GM19467 (cell line): ENCODE measurements around the gene SREBF2.

Experiments
- ATAC-seq: cut with Tn5 transposase; IDR thresholded peaks from one replicate; pipeline ENCODE4 v1.9.1; 2021; ENCODE audit warnings: mild to moderate bottlenecking, moderate library complexity; ENCODE audit not compliant: unreplicated experiment

The SREBF2 gene

DNA sequence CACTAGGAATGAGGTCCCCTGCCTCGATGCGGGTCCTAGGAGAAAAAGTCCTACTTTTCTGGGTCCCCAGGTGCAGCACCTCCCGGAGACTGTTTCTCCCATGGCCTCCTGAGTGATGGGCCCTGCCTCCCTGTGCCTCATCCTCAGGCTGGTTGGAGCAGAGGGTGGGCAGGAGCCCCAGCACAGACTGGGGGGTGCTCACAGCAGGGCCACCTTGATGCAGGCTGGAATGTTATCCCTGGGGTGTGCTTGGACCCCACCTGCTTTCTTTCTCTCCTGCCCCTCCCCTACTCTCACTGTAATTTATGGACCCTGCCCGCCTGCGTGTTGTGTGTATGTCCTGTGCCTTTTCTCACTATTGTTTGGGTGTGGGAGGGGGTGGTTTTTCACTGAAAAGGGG, 73.9 kb downstream of the SREBF2 start:
- no peak for ATAC-seq

DNA sequence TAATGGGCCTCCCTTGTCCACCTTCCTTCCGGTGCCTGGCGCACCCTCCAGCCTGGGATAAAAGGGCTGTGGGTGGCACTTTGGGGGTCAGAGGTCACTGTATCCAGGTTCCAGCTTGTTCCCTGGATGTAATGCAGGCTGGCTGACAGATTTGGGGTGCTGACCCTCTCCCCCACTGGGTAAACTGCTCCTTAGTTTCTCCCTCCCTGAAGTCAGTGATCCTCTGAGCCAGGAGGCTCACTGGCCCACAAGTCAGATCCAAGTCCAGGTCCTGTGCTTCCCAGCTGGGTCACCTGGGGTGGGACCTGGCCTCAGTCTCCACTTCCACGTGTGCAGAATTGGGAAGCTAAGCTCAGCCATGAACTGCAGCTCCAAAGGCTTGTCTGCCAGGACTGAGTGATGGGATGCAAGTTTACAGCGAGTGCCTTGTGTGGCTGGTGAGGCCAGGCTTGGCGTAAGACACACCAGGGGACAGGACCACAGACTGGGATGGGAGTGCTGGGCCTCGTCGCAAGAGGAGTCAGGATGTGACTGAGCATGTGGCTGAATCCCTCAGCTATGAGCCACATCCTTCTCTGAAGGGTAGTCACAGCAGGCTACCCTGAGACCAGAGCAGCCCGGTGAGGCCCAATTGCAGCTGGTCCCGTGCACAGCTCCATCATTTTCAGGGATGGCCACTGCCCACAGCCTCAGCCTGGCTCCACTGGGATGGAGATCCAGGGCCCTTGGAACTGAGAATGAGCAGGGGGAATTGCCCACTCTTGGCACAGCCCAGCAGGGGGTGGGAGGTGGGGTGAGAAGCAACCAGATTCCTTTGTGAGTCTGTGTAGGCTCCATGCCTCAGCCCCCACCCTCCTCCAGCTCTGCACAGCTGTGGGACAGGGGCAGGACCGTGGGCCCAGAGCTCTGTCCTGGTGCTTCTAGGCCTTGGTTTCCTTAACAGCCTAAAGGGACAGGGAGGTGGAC, 74.8 kb downstream of the SREBF2 start:
- no peak for ATAC-seq

DNA sequence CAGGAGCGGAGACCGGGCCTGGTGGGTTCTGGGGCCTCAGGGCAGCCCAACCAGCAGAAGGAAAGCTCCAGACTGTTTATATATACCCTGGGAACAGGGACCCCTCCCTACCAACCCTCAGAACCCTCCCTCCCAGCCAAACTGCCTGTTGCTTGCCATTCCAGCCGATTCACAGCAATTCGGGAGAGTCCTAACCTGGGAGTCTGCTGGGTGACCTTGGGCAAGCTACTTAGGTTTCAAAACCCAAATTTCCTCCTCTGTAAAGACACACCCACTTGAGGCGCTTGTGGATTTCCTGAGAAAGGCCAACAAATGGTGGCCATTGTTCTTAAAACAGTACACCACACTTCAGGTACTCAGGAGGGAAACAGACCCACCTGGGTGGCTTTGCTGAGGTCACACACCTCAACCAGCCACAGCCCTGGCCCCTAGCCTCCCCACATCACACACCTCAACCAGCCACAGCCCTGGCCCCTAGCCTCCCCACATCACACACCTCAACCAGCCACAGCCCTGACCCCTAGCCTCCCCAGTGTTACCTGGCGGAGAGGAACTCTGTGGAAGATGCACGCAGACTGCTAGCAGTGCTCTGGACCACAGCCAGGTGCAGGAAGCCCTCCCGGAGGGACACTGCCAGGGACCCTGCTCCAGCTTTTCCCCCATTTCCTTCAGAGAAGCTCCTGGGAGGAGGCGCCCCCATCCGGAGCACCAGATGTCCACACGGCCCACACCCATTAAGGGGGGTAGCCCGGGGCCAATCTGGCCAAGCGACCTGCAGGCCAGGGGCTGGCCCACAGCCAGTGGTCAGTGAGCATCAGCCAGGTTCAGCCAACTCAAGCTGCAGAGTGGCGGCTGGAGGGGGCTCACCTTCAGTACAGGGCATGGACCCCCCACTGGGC, 75.8 kb downstream of the SREBF2 start:
- no peak for ATAC-seq

GRCh38 chr22:41909310-41910049, 76.6 kb downstream of the SREBF2 start:
- ATAC-seq, result no peak

GRCh38 chr22:41910050-41911000, 77.4 kb downstream of the SREBF2 start:
- no peak for ATAC-seq

- no peak for ATAC-seq
These were observed 78.2 kb downstream of the SREBF2 start for GRCh38 chr22:41911001-41911611.

- ATAC-seq, result no peak
These were observed 79.6 kb downstream of the SREBF2 start for GRCh38 chr22:41912338-41913039.

DNA sequence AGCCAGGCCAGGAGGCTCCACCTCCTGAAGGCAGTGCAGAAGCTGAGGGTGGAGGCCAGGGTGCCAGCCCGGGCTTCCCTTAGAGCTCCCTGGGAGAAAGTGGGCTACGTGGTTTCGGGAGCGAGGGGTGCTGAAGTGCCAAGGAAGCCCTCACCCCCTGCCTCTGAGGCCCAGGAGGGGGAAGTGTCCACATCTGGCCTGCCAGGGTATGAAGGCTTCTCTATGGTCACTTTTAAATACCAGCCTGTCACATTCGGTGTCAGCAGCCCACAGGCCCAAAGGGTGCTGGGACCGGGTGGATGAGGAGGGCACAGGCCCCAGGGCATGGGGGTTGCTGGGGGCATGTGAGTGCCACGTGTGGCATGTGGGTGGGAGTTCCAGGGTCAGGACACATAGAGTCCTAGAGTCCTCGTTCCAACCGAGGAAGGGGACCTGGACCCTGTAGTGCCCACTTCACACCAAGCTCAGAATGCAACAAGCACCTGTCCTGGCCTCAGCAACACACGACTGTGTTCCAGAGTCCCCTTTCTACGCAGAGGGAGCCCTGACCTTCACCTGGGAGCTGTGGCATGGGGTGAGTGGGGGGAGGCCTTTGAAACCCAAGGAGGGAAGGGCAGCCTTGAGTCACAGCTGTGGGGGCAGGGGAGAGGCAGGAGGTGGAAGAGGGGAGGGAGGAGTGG, 80.3 kb downstream of the SREBF2 start:
- ATAC-seq, result no peak

GRCh38 chr22:41913842-41914534, 81.1 kb downstream of the SREBF2 start:
- ATAC-seq, result no peak

DNA sequence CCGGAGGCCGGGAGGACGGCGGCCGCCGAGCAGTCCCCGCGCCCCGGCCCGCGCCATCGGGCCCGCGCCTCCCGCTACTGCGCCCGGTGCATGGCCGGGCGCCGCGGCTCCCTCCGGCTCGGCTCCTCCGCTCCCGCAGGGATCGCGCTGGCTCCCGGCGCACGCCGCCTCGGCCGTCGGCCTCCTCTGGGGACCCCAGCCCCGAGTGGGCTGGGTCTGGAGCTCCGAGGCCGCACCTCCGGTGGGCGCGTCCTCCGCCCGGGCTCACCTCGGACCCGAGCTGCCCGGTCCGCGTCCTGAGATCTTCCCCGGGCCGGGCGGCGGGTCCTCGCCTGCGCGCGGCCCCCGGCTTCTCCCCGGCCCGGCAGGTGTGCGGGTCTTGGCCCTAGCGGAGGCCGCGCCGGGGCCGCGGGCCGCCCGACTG, 81.7 kb downstream of the SREBF2 start:
- no peak for ATAC-seq

GRCh38 chr22:41915035-41915785, 82.3 kb downstream of the SREBF2 start, which contains the start of gene SHISA8:
Gene SHISA8, minus strand, starts transcription at chr22:41915074. Its CDS starts 407 bp downstream, at chr22:41914667.
- ATAC-seq, result no peak

DNA sequence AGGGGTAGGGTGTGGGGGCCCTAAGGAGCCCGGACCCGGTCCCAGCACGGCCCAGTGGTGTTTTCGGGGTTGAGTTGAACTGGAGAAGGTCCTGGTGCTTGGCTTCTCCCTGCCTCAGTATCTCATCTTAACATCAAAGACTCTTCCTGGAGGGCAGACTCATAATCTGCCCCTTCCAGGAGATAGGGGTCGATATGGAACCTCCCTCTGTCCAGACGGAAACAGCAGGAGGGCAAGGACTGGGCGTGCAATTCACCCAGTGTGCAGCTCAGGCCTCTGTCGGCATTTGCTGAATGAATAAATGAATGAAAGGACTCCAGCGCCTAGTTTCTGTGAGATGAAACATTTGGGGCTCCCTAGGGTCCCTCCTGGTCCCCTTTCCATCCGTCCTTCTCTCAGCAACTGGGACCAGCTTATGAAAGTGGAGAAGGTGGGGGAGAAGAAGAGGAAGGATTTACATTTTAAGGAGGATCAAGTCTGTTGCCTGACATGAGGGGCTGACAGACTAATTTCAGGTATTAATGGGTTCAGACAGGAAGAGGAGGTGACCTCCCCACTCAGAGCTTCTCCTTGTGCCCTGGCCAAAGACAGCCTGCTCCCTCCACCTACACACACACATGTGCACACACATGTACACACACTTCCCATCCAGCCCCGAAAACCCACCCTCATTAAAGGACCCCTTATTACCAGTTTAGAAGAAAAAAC, 83.0 kb downstream of the SREBF2 start:
- no peak for ATAC-seq

DNA sequence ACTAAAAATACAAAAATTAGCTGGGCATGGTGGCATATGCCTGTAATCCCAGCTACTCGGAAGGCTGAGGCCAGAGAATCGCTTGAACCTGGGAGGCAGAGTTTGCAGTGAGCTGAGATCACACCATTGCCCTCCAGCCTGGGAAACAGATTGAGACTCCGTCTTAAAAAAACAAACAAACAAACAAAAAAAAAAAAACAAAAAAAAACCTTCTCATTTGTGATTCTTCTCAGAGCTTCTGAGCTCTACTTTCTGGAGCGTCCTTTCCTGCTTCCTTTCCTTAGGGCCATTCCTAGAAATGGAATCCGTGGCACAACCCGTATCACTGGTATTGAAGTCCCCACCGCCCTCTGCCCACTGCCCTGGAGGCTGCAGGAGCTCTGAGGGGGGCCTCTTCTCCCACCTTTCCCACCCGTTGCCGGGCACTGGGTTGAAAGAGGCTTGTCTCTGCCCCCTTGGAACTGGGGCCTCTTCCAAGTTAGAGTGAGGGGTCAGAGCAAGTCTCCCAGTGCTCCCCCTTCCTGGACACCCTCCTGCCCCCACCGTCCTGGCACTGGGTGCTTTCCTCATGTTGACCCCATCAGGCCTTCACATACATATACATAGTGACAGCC, 83.9 kb downstream of the SREBF2 start:
- ATAC-seq, result no peak

DNA sequence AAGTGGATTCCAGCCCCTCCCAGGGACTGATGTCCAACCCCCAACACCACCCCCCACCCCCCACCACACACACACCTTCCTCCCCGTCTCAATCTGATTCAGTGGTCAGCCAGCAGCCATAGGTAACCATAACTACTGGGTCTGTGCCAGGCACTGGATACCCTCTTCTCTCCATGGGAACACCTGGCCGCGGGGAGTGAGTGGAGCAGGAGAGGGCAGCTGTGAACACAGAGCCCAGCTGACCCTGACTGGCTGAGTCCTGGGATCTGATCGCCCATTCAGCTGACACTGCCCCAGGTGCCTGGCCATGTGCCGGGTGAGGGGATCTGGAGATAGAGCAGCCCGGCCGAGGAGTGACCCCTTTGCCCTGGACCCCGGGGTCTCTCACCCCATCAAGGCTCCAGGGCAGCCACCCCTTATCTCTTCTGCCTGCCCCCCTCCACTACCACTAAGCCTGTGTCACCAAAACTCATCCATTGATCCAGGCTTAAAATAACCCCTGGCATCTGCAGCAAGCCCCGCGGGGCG, 84.5 kb downstream of the SREBF2 start:
- no peak for ATAC-seq
